OCI-LY7 (cell line): ENCODE measurements around the gene TNN. TPM values are rescaled to one million over a fixed set of nuclear protein-coding genes. Genes with fewer than 3 reads are reported as not detected.

ENCODE experiments used
- BruUV-seq: library from RNA; stranded (reverse); fragments of 400-500 nt; replicated peaks from 2 replicates; lab custom pipeline; 2021; lab: Mats Ljungman, UMichigan
- CTCF ChIA-PET: fragments of 300-600 bp; sonication (Branson Sonifier 250); formaldehyde crosslinking; loops from one replicate; lab custom pipeline; 2022; ENCODE audit warnings: antibody characterized with exemption; ENCODE audit not compliant: unreplicated experiment; lab: Charles Lee
- POLR2A ChIA-PET: fragments of 300-600 bp; sonication (Branson Sonifier 250); formaldehyde crosslinking; loops from one replicate; lab custom pipeline; 2022; ENCODE audit warnings: antibody characterized with exemption; lab: Charles Lee
- DNase-seq: peaks from one replicate; pipeline ENCODE4 v3.0.0-alpha.2; 2015; ENCODE audit warnings: low spot score
- H2AFZ ChIP-seq: fragments of 200-600 bp; sonication (generic), shearing (Covaris generic); 2 replicates; pipeline ENCODE4 v1.6.1; 2014; ENCODE audit warnings: mild to moderate bottlenecking, antibody characterized with exemption, low read length, moderate library complexity
- H3K27ac ChIP-seq: fragments of 200-600 bp; sonication (generic); 2 replicates; pipeline ENCODE4 v1.5.1; 2014; ENCODE audit warnings: mixed run types, low read depth, mild to moderate bottlenecking, moderate library complexity, low read length, inconsistent platforms; ENCODE audit not compliant: poor library complexity, severe bottlenecking
- H3K36me3 ChIP-seq: fragments of 200-600 bp; sonication (generic); 2 replicates; pipeline ENCODE4 v1.6.1; 2014; ENCODE audit warnings: mild to moderate bottlenecking, antibody characterized with exemption, low read length, moderate library complexity, mixed read lengths; ENCODE audit not compliant: insufficient read depth
- H3K4me1 ChIP-seq: fragments of 200-600 bp; sonication (generic); 2 replicates; pipeline ENCODE4 v1.5.1; 2014; ENCODE audit warnings: mild to moderate bottlenecking, low read length; ENCODE audit not compliant: insufficient read depth, poor library complexity, severe bottlenecking
- H3K4me2 ChIP-seq: fragments of 200-600 bp; sonication (generic); 2 replicates; pipeline ENCODE4 v1.6.1; 2014; ENCODE audit warnings: mild to moderate bottlenecking, low read length
- H3K4me3 ChIP-seq: fragments of 200-600 bp; sonication (generic); 2 replicates; pipeline ENCODE4 v1.5.1; 2014; ENCODE audit warnings: mild to moderate bottlenecking, low read depth, low read length; ENCODE audit not compliant: poor library complexity, severe bottlenecking
- H3K79me2 ChIP-seq: fragments of 200-600 bp; sonication (generic); 2 replicates; pipeline ENCODE4 v1.6.1; 2016; ENCODE audit warnings: low read depth, mild to moderate bottlenecking, low read length, moderate library complexity, mixed read lengths; ENCODE audit not compliant: insufficient read depth
- H3K9me2 ChIP-seq: fragments of 200-600 bp; sonication (generic); 2 replicates; pipeline ENCODE4 v1.6.1; 2016; ENCODE audit warnings: mild to moderate bottlenecking, low read length, mixed read lengths; ENCODE audit not compliant: insufficient read depth
- H3K9me3 ChIP-seq: fragments of 200-600 bp; sonication (generic); 2 replicates; pipeline ENCODE4 v1.6.1; 2014; ENCODE audit warnings: mild to moderate bottlenecking, mixed run types, low read length, mixed read lengths
- H4K20me1 ChIP-seq: fragments of 200-600 bp; sonication (generic); 2 replicates; pipeline ENCODE4 v1.6.1; 2014; ENCODE audit warnings: mild to moderate bottlenecking, antibody characterized with exemption, low read length, moderate library complexity, mixed read lengths; ENCODE audit not compliant: insufficient read depth
- CTCF ChIP-seq: fragments of 200-600 bp; sonication (generic); conservative IDR thresholded peaks from 2 replicates; pipeline ENCODE4 v1.5.1; 2014; ENCODE audit warnings: mild to moderate bottlenecking, antibody characterized with exemption, low read length, moderate library complexity, mixed read lengths
- EZH2phosphoT487 ChIP-seq: fragments of 200-600 bp; sonication (generic); IDR thresholded peaks from 2 replicates; pipeline ENCODE4 v1.6.1; 2018; ENCODE audit warnings: low read depth, borderline replicate concordance, mild to moderate bottlenecking, mixed run types, antibody characterized with exemption, low read length, moderate library complexity, mixed read lengths
- intact Hi-C: fragments of 100-400 bp; cut with micrococcal nuclease; formaldehyde crosslinking; loops from one replicate; pipeline ENCODE4 v1.10.0; 2022; ENCODE audit not compliant: unreplicated experiment
- total RNA-seq, 2 experiments: library from RNA; depleted of rRNA in 1 of 2; stranded (reverse); fragments of >200 nt in 1 of 2; shearing (Covaris generic) in 1 of 2; gene quantifications; 2 replicates each; pipeline ENCODE4 v1.2.3, GENCODE V29; 2014 to 2022

The TNN gene
- total RNA-seq, 2 experiments from 2014 or later: not detected

- TF ChIP-seq CTCF: no peak
- no peak for TF ChIP-seq EZH2phosphoT487
- no peak overlapping the region for H3K4me3 ChIP-seq
- no peak overlapping the region for H3K27ac ChIP-seq
- peaks cover 77% of the 10 kb centered on the region; the same call in 1 of the 2 replicates for H3K79me2 ChIP-seq
- no peaks in the 10 kb centered on the region for H3K9me2 ChIP-seq
- BruUV-seq: no TSS peak
- ChIA-PET CTCF (interaction anchor here (1.1 to 1.9 kb wide), 3 partner anchors 14 to 17 kb away, joined by 3 to 6 read pairs (median 4); no protein-coding TSS in a partner anchor), POLR2A (interaction anchor here (0.5 to 2.2 kb wide), 15 partner anchors 10 to 1049 kb away, joined by 3 to 7 read pairs (median 4); no protein-coding TSS in a partner anchor)
- peaks cover 96% of the 10 kb centered on the region for H3K36me3 ChIP-seq
- H3K9me3 ChIP-seq: peaks cover 3% of the 10 kb centered on the region; the same call in 1 of the 2 replicates
- intact Hi-C loops: no loop called here
- H2AFZ ChIP-seq: no peak overlapping the region
- DNase-seq: no peak
- H3K4me1 ChIP-seq: peaks cover 42% of the 10 kb centered on the region
- no peak overlapping the region for H3K4me2 ChIP-seq
- H4K20me1 ChIP-seq: peaks cover 4% of the 10 kb centered on the region; the same call in 1 of the 2 replicates
Measured at GRCh38 chr1:175173531-175173930, 105.9 kb downstream of the TNN start.

- peaks cover 4% of the 10 kb centered on the region; the same call in 1 of the 2 replicates for H4K20me1 ChIP-seq
- peak overlapping the region; percentile 27 for H3K27ac ChIP-seq
- ChIA-PET CTCF (interaction anchor here (0.7 to 1.9 kb wide), 4 partner anchors 13 to 42 kb away, joined by 3 to 6 read pairs (median 4); no protein-coding TSS in a partner anchor), POLR2A (interaction anchor here (0.7 to 2.2 kb wide), 12 partner anchors 9 to 139 kb away, joined by 3 to 7 read pairs (median 4); no protein-coding TSS in a partner anchor)
- H3K36me3 ChIP-seq: peaks cover 91% of the 10 kb centered on the region
- H3K4me2 ChIP-seq: peak overlapping the region; percentile 52
- H3K4me1 ChIP-seq: peaks cover 42% of the 10 kb centered on the region
- TF ChIP-seq CTCF (no peak), EZH2phosphoT487 (no peak)
- peak overlapping the region; percentile 16 for H3K4me3 ChIP-seq
- BruUV-seq: no TSS peak
- DNase-seq: no peak
- no peak overlapping the region for H2AFZ ChIP-seq
- intact Hi-C loops: no loop called here
- H3K9me3 ChIP-seq: peaks cover 3% of the 10 kb centered on the region; the same call in 1 of the 2 replicates
- peaks cover 80% of the 10 kb centered on the region; the same call in 1 of the 2 replicates for H3K79me2 ChIP-seq
- H3K9me2 ChIP-seq: no peaks in the 10 kb centered on the region
Measured at GRCh38 chr1:175174309-175175102, 106.9 kb downstream of the TNN start.
